SK-N-SH (cell line): ENCODE measurements around the gene BMAL1.

Source experiments
- SIN3A ChIP-seq: IDR thresholded peaks from 2 replicates; pipeline ENCODE4 v1.6.1; 2012; ENCODE audit warnings: low read depth, mild to moderate bottlenecking, low read length, moderate library complexity, borderline replicate concordance
- TEAD4 ChIP-seq: IDR thresholded peaks from 2 replicates; pipeline ENCODE4 v1.4.0; 2012; ENCODE audit warnings: mild to moderate bottlenecking, borderline replicate concordance; ENCODE audit not compliant: insufficient read depth
- TF ChIP-seq, protein P1 (sequence below): fragments of 200-600 bp; sonication (generic); IDR thresholded peaks from 2 replicates; pipeline ENCODE4 v1.6.1; 2017; ENCODE audit warnings: antibody characterized with exemption, mild to moderate bottlenecking, moderate library complexity

GRCh38 chr11:13278609-13279486 is 1.3 kb downstream of the BMAL1 start:
- TF ChIP-seq, protein P1, sequence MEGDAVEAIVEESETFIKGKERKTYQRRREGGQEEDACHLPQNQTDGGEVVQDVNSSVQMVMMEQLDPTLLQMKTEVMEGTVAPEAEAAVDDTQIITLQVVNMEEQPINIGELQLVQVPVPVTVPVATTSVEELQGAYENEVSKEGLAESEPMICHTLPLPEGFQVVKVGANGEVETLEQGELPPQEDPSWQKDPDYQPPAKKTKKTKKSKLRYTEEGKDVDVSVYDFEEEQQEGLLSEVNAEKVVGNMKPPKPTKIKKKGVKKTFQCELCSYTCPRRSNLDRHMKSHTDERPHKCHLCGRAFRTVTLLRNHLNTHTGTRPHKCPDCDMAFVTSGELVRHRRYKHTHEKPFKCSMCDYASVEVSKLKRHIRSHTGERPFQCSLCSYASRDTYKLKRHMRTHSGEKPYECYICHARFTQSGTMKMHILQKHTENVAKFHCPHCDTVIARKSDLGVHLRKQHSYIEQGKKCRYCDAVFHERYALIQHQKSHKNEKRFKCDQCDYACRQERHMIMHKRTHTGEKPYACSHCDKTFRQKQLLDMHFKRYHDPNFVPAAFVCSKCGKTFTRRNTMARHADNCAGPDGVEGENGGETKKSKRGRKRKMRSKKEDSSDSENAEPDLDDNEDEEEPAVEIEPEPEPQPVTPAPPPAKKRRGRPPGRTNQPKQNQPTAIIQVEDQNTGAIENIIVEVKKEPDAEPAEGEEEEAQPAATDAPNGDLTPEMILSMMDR, result no peak
- TF ChIP-seq SIN3A (no peak), TEAD4 (no peak)
